Caco-2 (cell line): Measurements from ENCODE around the gene DGKI. TPM values are rescaled to one million over a fixed set of nuclear protein-coding genes. Genes with fewer than 3 reads are reported as not detected.

Source experiments
- BruUV-seq: library from RNA; stranded (reverse); fragments of 400-500 nt; replicated peaks from 2 replicates; lab custom pipeline; 2021; lab: Mats Ljungman, UMichigan
- CTCF ChIA-PET: fragments of 300-600 bp; sonication (Branson Sonifier 250); formaldehyde crosslinking; loops from one replicate; lab custom pipeline; 2022; ENCODE audit warnings: antibody characterized with exemption; lab: Charles Lee
- POLR2A ChIA-PET: fragments of 300-600 bp; sonication (Branson Sonifier 250); formaldehyde crosslinking; loops from one replicate; lab custom pipeline; 2022; ENCODE audit warnings: antibody characterized with exemption; lab: Charles Lee
- DNase-seq, 2 experiments: peaks; one replicate each; pipeline versions ENCODE4 v3.0.0 to v3.0.0-alpha.2; 2020 to 2022
- H3K27me3 ChIP-seq: replicated peaks from 2 replicates; pipeline ENCODE4 v1.6.0; 2011; ENCODE audit warnings: low read length; ENCODE audit not compliant: control insufficient read depth, insufficient read depth
- H3K36me3 ChIP-seq: 2 replicates; pipeline ENCODE4 v1.5.1; 2011; ENCODE audit warnings: low read length; ENCODE audit not compliant: control insufficient read depth, insufficient read depth
- H3K4me1 ChIP-seq: fragments of 250-450 bp; sonication (Bioruptor Pico); 2 replicates; pipeline ENCODE4 v1.5.1; 2020; ENCODE audit warnings: mild to moderate bottlenecking
- H3K4me3 ChIP-seq: 2 replicates; pipeline ENCODE4 v1.5.1; 2011; ENCODE audit warnings: low read depth, mild to moderate bottlenecking, control low read depth, low read length
- H3K9me3 ChIP-seq: fragments of 250-450 bp; sonication (Bioruptor Pico); 2 replicates; pipeline ENCODE4 v1.5.1; 2020; ENCODE audit warnings: mild to moderate bottlenecking, moderate library complexity
- H3K27ac Mint-ChIP-seq: one replicate; pipeline ENCODE4 v1.8.0; 2022; ENCODE audit warnings: mixed read lengths; ENCODE audit not compliant: unreplicated experiment
- H3K27me3 Mint-ChIP-seq: one replicate; pipeline ENCODE4 v1.8.0; 2022; ENCODE audit warnings: mixed read lengths; ENCODE audit not compliant: insufficient read depth, unreplicated experiment
- H3K36me3 Mint-ChIP-seq: one replicate; pipeline ENCODE4 v1.8.0; 2022; ENCODE audit warnings: mild to moderate bottlenecking, mixed read lengths; ENCODE audit not compliant: insufficient read depth, unreplicated experiment
- H3K4me1 Mint-ChIP-seq: one replicate; pipeline ENCODE4 v1.8.0; 2022; ENCODE audit warnings: low read depth, mixed read lengths; ENCODE audit not compliant: unreplicated experiment
- H3K4me3 Mint-ChIP-seq: one replicate; pipeline ENCODE4 v1.8.0; 2022; ENCODE audit warnings: mild to moderate bottlenecking, moderate library complexity, mixed read lengths; ENCODE audit not compliant: unreplicated experiment
- H3K9me3 Mint-ChIP-seq: one replicate; pipeline ENCODE4 v1.8.0; 2022; ENCODE audit warnings: mixed read lengths; ENCODE audit not compliant: unreplicated experiment
- CTCF ChIP-seq, 2 experiments: fragments of 200-600 bp in 1 of 2; IDR thresholded peaks; 1 replicate in 1 of 2; 2 replicates in 1 of 2; pipeline versions ENCODE4 v1.5.1 to v1.8.0; 2011 to 2022; ENCODE audit warnings: antibody characterized with exemption in 1 of 2, control low read depth in 1 of 2, inconsistent platforms in 1 of 2, low read depth in 1 of 2, low read length in 1 of 2, mild to moderate bottlenecking in 1 of 2, moderate library complexity in 1 of 2; ENCODE audit not compliant: insufficient read depth in 1 of 2, severe bottlenecking in 1 of 2, unreplicated experiment in 1 of 2
- intact Hi-C: fragments of 100-400 bp; cut with micrococcal nuclease; formaldehyde crosslinking; loops from one replicate; pipeline ENCODE4 v1.10.0; 2022; ENCODE audit not compliant: unreplicated experiment
- total RNA-seq: library from RNA; stranded (reverse); gene quantifications from 2 replicates; pipeline ENCODE4 v1.2.3, GENCODE V29; 2022

Gene DGKI
- total RNA-seq, 1 experiment from 2014 or later: 0.84 TPM

- H3K9me3 Mint-ChIP-seq: peaks cover 36% of the 10 kb centered on the region
- Histone ChIP-seq H3K9me3 (peaks cover 8% of the 10 kb centered on the region), H3K27me3 (no peaks in the 10 kb centered on the region), H3K4me1 (no peaks in the 10 kb centered on the region), H3K36me3 (peaks cover 6% of the 10 kb centered on the region), H3K4me3 (no peak overlapping the region)
- H3K4me3 Mint-ChIP-seq: no peak overlapping the region
- H3K27me3 Mint-ChIP-seq: no peaks in the 10 kb centered on the region
- ChIA-PET CTCF (no interaction called here), POLR2A (no interaction called here)
- DNase-seq: no peak
- H3K36me3 Mint-ChIP-seq: peaks cover 63% of the 10 kb centered on the region
- no peaks in the 10 kb centered on the region for H3K4me1 Mint-ChIP-seq
- H3K27ac Mint-ChIP-seq: no peak overlapping the region
- no TSS peak for BruUV-seq
- intact Hi-C loops: no loop called here
- TF ChIP-seq CTCF (IDR thresholded peaks at IDR 0.05; ENCODE audit: insufficient read depth in 1 of 2, low read depth in 1 of 2, low read length in 1 of 2, severe bottlenecking in 1 of 2, unreplicated experiment in 1 of 2): no peak
Observed at GRCh38 chr7:137870684-137871083, 23.9 kb upstream of the DGKI start.

- no peaks in the 10 kb centered on the region for H3K4me1 Mint-ChIP-seq
- H3K36me3 Mint-ChIP-seq: peaks cover 67% of the 10 kb centered on the region
- intact Hi-C loops: no loop called here
- H3K4me1 ChIP-seq: no peaks in the 10 kb centered on the region
- no peaks in the 10 kb centered on the region for H3K27me3 Mint-ChIP-seq
- H3K9me3 Mint-ChIP-seq: peaks cover 42% of the 10 kb centered on the region
- peaks cover 8% of the 10 kb centered on the region for H3K36me3 ChIP-seq
- H3K27me3 ChIP-seq: no peaks in the 10 kb centered on the region
- H3K4me3 ChIP-seq: no peak overlapping the region
- no peak for DNase-seq
- H3K4me3 Mint-ChIP-seq: no peak overlapping the region
- POLR2A ChIA-PET: no interaction called here
- H3K9me3 ChIP-seq: peaks cover 12% of the 10 kb centered on the region
- BruUV-seq: no TSS peak
- CTCF ChIA-PET: no interaction called here
- TF ChIP-seq CTCF (IDR thresholded peaks at IDR 0.05; ENCODE audit: insufficient read depth in 1 of 2, low read depth in 1 of 2, low read length in 1 of 2, severe bottlenecking in 1 of 2, unreplicated experiment in 1 of 2): no peak
- no peak overlapping the region for H3K27ac Mint-ChIP-seq
Observed at GRCh38 chr7:137870078-137870477, 23.3 kb upstream of the DGKI start.

GRCh38 chr7:137869260-137869659 is 22.5 kb upstream of the DGKI start:
- BruUV-seq: no TSS peak
- H3K36me3 Mint-ChIP-seq: peaks cover 66% of the 10 kb centered on the region
- peaks cover 7% of the 10 kb centered on the region for H3K36me3 ChIP-seq
- ChIA-PET POLR2A (no interaction called here), CTCF (no interaction called here)
- no peaks in the 10 kb centered on the region for H3K4me1 ChIP-seq
- no peak overlapping the region for H3K4me3 Mint-ChIP-seq
- no peak for DNase-seq
- H3K9me3 ChIP-seq: peaks cover 12% of the 10 kb centered on the region
- intact Hi-C loops: no loop called here
- H3K27me3 ChIP-seq: no peaks in the 10 kb centered on the region
- peaks cover 47% of the 10 kb centered on the region for H3K9me3 Mint-ChIP-seq
- no peaks in the 10 kb centered on the region for H3K4me1 Mint-ChIP-seq
- no peak overlapping the region for H3K27ac Mint-ChIP-seq
- H3K27me3 Mint-ChIP-seq: no peaks in the 10 kb centered on the region
- no peak for TF ChIP-seq CTCF (IDR thresholded peaks at IDR 0.05; ENCODE audit: insufficient read depth in 1 of 2, low read depth in 1 of 2, low read length in 1 of 2, severe bottlenecking in 1 of 2, unreplicated experiment in 1 of 2)
- no peak overlapping the region for H3K4me3 ChIP-seq
